Measurements from ENCODE around the gene PIP5K1B.
"Not testable (repeated sequence)": the region's sequence is repeated elsewhere in the genome, so short reads cannot be mapped to it uniquely, and the experiment has no call there.

PIP5K1B gene, protein sequence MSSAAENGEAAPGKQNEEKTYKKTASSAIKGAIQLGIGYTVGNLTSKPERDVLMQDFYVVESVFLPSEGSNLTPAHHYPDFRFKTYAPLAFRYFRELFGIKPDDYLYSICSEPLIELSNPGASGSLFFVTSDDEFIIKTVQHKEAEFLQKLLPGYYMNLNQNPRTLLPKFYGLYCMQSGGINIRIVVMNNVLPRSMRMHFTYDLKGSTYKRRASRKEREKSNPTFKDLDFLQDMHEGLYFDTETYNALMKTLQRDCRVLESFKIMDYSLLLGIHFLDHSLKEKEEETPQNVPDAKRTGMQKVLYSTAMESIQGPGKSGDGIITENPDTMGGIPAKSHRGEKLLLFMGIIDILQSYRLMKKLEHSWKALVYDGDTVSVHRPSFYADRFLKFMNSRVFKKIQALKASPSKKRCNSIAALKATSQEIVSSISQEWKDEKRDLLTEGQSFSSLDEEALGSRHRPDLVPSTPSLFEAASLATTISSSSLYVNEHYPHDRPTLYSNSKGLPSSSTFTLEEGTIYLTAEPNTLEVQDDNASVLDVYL

DNA sequence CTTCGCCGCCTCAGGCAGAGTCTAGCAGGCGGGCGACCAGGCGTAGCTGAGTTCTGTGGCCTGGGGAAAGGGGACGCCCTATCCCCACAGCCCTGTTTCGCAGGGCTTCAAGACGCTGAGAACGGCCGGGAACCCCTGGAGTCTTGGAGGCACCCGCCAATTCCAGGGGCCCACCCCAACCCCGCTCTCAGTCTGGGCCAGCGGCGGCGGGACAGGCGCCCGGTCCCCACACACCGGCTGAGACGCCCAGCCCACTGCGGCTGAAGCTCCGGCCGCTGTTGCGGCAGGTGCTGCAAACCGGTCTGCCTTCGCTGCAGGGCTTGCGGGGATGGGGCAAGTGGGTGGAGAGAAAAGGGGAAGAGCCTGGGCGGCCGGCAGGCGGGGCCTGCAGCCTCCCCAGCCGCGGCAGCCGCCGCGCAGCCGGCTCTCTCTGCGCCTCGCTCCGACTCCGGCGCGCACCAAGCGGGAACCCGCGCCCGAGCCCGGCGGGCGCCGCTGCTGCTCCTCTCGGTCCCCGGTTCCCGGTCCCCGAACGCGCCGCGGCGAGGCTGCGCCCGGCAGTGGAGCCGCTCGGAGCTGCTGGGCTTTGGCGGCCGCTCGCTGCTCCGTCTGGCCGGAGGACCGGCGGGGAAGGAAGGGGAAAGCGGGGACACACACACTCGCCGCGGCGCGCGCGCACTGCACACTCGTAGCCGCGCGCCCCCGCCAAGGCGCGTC, at the start of gene PIP5K1B:
Gene PIP5K1B, plus strand, starts transcription at position 427 of the 717 bp plus-strand sequence. CDS start 117,375 bp downstream, outside the sequence.
- peak; percentile 96 for DNase-seq

DNA sequence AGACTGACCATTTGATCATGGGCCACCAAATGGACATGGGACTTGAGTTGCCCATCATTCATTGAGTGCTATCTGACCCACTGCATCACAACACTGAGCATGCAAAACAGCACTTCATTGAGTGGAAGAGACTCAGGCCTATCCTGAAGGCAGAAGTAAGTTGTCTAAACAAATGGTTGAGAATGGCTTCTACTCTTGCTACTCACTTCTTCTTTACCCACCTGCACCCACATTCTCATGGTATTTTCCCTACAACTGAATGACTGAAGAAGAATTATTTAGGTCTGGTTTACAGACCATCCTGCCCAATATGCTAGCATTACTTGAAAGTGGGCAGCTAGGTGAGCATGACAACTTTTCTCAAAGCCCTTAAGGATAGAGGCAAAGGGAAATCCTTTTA, 41.0 kb upstream of the PIP5K1B start:
- no peak for DNase-seq

DNA sequence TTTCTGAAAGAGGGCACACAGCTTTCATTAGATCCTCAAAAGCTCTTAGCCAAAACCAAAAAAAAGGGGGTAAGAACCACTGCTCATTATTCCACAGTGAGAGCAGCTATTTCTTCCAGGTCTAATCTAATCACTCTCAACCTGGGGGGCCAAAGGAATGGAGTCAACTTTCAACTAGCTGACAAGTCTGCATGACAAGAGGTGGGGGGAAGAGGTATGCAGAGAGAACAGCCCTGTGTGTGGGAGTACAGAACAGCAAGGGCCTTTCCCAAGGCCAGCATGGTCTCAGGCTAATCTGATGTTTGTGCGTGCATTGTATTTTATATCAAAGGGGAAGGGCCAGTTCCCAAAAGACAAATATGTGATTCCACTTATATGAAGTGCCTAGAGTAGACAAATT, 36.9 kb upstream of the PIP5K1B start:
- no peak for DNase-seq

DNA sequence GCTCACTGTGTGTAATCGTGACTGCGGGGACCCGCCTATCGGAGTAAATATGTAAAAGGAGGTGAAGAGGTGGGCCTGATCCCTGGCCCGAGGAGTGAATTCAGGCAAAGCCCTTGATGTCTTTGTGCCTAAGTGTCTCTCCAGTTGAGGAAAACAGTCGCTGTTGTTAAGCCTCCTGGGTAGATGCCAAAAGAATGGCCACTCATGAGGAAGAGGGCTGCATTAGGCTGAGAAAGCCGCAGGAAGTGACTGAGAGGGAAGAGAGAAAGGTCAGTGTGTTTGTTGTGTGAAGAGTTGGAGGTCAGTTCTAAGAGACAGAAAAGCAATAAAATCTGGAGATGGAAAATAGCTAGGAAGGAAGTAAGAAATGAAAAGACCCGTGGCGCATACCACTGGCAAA, 35.8 kb upstream of the PIP5K1B start:
- no peak for DNase-seq

DNA sequence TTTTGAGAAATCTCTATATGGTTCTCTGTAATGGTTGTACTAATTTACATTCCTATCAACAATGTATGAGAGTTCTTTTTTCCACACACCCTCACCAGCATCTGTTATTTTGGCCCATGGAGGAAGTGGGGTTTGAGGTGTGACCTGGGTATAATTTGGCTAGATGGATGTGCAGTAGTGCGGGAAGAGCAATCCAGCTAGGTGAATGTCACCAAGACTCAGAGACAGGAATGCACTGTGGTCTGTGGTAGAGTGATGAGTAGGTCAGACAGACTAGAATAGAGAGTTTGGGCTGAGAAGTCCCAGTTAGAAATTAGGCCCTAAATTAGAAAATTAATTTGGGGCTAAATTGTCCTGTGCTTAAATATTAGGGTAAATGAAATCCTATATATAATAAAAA, 32.8 kb upstream of the PIP5K1B start:
- no peak for DNase-seq

DNA sequence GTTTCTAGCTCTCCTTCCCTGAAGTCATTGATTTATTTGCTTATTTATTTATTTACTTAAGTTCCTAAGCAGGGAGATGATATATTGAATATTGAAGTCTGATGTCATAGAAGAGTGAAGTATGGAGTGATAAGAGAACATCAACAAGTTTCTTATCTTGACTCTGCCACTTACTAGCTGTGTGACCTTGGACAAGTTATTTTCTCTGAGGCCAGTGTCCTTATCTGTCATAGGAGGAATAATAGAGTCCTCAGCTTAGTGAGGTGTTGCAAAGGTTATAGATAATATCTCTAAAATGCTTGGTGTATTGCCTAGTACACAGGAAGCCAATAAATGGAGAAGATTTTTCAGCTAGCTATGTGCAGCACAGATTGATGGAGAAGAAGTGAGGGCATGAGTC, 32.4 kb upstream of the PIP5K1B start:
- DNase-seq: no peak

DNA sequence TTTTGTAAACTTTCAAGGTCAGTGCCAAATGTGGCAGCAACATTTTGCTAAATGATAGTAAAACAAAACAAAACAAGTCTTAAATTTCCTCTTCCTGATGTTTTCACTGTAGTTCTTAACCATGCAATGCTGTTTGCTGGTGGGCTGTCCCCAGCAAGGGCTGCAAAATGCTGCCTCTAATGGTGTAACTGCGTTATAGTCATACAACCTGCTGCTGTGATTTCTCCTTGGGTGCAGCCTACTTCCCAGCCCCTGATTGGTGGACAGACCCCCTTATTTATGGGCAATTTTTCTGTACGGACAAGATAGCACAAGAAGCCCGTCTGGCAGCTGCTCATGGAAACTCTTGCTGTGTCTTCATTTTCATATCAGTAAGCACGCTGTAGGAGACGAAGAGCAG, 26.6 kb upstream of the PIP5K1B start:
- peak; percentile 64 for DNase-seq

DNA sequence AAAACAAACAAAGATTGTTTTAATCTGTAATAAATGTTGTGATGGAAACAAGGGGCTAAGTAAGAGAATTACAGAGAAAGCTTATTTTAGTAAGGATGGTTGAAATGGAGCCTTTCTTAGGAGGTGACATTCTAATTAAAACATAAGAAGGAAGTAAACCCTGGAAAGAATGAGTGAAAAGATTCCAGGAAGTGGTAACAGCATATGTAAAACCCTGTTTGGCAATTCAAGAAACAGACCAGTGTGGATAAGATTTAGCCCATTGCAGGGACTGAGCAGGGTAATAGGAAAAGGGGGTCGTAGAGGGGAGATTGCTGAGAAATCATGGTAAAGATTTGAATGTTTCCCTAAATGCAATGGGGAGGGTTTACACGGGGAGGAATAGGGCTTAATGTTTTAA, 21.6 kb upstream of the PIP5K1B start:
- DNase-seq: peak; percentile 36

DNA sequence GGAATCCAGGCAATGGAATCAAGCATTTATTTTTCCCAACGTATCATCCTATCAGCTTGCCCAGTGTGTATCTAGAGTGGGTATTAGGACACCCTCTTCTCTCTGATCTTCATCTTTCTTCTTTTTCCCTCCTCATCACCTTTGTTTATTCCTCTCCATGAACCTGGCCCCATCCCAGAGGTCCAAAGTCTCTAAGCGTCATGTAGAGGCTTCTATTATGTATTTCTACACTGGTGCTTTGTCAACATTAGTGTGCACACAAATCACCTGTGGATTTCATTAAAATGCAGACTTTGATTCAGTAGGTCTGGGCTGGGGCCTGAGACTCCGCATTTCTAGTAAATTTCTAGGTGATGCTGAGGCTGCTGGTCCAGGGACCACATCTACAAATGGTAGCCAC, 19.8 kb upstream of the PIP5K1B start:
- DNase-seq: no peak

DNA sequence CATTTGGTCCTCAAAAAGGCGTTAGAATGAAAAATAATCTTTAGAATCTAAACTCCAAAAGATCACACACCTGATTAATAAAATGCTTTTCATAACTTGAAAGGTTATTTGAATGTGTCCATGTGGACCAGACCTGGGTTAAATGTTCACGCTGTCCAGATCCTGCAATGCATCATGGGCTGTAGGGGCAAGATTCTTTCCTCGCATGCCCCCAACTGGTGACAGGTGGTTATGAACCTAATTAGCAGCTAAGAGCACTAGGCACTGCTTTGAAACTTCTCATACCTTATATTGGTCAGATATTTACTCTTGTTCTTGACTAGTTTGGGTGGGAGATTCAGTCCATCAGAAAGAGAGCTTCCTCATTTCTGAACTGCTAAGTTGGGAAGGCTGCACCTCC, 19.3 kb upstream of the PIP5K1B start:
- DNase-seq: peak; percentile 76

DNA sequence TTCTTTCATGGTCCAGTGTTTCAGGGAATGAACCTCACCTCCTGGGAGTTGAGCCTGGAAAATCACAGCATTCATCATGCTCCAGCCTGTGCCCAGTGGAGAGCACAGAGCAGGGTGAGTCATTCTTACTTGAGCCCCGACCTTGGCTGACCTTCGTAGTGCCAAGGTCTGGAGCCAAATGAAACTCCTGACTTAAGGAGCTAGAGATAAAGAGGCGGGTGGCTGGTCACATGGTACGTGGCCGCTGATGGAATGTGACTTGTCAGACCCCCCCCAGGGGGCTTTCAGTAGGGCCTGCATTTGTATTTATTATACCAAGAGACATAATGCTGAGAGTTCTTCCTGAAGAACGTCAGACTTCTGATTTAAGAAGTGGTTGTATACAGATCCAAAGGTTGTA, 15.0 kb upstream of the PIP5K1B start:
- no peak for DNase-seq

DNA sequence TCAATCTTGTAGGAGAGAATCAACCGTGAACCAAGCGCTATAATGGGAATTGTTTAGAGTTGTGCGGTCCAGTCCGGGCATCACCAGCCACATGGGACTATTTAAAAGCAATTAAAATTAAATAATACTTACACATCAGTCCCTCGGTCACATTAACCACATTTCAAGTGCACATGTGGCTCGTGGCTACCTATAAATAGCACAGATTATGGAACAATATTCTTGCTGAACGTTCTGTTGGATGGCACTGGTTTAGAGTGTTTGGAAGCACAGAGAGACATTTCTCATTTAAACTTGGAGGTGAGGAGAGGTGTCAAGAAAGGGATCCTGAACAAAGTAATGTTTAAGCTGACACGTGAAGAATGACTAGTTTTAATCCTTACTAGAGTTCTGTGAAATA, 12.5 kb upstream of the PIP5K1B start:
- no peak for DNase-seq

DNA sequence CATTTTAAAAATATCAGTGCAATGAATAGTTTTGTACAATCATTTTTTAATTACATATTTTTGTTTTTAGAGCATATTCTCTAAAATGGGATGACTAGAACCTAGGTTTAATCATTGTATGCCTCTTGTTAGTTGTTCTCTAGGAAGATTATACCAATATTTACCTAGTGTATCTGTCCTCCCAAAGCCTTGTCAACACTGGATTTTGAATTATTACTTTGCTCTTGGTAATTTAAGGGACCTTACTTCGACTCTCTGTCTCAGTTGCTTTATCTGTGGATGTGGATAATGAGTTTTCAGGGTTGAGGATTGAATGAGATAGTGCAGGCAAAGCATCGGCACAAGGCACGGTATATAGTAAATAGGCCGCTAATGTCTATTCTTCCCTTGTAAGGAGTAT, 10.9 kb upstream of the PIP5K1B start:
- DNase-seq: no peak

DNA sequence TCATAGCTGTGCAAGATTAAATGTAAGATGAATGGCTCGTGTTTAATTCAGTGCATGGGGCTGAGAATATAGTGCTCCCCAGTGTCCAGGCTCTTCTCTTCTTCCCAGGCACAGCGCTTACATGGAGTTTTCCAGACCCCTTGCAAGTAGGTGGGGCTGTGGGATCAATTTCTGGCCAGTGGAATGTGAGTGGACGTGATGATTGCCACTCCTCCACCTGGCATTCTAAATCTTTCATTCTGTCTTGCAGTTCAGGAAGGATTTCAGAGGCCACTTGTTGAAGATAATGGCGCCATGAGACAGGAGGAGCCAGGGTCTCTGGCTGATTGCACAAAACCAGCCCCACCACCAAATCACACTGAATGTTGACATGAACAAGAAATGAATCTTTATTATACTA, 7.2 kb upstream of the PIP5K1B start:
- DNase-seq: no peak

DNA sequence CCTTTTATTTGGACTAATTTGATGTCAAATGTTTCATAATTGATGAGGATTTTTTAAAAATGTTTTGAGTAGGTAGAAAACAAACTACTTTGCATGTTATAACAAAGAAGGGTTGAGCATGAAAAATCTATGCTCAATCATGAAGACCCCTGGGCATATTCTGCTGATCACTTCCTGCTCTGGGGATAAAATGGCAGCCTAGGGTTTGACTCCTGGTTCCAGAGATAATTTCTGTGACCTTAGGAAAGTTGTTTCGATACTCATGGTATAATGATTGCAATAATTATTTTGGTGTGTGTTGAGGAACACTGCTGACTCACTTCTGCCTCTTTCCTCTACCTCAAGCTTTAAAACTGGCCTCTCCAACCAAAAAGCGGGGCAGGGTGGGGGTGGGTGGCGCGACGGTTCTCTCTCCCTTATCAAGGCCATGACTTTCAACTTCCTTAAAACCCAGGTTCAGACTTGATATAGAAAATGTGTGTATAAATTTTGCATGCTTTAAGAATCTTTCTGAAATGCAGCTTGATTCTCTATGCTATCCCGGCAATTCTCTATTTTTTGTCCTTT, 6.0 kb upstream of the PIP5K1B start:
- DNase-seq: peak; percentile 92

DNA sequence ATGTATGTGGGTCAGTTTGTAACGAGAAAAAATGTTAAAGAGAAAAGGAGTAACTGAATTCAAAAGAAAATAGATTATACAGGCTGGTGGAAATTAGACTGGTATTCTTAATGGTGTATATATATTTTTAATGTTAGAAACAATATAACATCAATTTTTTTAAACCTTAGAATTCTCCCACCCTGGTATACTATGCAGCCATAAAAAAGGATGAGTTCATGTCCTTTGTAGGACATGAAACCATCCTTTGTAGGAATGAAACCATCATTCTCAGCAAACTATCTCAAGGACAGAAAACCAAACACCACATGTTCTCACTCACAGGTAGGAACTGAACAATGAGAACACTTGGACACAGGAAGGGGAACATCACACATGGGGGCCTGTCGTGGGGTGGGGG, 5.4 kb upstream of the PIP5K1B start:
- DNase-seq: not testable (repeated sequence)

DNA sequence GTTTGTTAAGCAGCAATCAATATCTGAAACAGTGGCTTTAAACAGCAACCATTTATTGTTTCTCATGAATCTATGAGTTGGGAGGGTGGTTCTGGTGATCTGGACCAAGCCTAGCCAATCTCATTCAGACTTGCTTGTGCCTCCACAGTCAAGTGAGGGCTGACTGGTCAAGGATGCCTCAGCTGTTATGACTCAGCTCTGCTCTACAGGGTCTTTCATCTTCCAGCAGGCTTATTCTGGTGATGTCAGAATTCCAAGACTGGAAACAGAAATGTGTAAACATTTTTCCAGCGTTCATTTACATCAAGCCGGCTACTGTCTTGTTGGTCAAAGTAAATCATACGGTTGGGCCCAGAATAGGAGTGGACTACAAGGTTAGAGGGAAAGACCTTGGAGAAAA, 2.5 kb upstream of the PIP5K1B start:
- no peak for DNase-seq

DNA sequence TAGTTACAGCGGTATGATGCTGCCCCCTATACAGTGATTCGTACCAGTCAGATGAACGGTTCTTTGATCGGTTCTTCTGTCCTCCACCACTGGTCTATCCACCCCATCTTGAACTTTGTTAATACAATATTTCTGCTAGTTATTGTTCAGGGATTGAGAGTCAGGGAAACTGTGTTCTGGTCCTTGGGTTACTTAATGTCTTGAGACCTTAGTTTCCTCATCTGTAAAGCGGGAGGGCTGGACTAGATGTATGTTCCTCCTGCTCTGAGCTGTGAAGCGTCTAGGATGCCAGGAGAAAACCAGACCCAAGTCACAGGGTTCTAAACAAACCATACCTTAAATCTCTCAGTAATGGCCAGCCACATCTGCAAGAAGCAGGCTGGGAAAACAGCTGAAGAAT, 1.4 kb upstream of the PIP5K1B start:
- no peak for DNase-seq

DNA sequence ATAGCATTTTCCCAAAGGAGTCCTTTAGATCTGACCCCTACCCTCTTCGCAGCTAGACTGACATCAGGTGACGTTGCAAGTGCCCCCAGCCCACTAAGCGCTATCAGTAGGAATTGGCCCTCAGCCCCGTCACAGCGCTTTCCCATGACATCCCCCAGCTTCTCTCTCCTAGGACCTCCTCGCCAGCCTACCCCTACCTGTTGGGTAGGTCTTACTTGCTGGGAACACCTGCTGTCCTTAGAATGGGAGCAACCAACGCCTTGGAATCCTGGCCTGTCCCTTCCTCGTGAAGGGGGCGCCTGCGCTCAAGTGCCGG, 584 bp upstream of the PIP5K1B start:
- no peak for DNase-seq

DNA sequence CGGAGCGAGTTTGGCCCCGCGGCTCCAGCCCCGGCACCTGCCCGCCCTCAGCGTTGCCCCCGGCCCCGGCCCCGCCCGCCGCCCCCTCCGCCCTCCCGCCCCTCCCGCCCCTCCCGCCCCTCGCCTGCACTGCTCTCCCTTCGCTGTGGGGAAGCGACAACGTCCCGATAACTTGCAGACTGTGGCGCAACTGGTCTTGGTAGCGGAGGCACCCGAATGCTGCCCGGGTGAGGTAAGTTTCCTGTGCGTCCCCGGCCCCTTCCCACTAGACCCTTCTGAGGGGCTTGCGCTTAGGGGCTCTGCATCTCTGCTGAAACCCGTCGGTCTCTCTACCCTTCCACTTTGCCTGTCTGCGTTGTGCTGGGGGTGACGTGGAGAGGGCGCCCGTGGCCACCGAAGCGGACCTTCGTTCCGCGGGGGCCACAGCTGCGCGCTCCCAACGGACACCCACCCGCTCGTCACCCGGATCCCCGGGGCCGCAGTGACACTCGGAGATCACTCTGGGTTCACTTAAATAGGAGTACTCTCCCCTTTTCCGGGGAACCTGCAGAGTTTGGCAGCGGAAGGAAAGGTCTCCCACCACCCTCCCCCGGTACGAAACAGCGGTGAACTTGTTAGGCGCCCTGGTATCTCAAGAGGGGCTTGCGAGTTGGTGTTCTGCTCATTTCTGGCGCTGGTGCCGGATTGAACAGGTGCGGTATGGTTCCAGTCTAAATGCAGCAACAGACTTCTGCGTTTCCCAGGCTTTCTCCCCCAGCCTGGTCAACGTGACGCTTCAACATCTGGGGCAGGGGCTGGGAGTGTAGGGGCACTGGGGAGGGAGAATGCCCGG, 707 bp downstream of the PIP5K1B start:
- DNase-seq: peak; percentile 89

DNA sequence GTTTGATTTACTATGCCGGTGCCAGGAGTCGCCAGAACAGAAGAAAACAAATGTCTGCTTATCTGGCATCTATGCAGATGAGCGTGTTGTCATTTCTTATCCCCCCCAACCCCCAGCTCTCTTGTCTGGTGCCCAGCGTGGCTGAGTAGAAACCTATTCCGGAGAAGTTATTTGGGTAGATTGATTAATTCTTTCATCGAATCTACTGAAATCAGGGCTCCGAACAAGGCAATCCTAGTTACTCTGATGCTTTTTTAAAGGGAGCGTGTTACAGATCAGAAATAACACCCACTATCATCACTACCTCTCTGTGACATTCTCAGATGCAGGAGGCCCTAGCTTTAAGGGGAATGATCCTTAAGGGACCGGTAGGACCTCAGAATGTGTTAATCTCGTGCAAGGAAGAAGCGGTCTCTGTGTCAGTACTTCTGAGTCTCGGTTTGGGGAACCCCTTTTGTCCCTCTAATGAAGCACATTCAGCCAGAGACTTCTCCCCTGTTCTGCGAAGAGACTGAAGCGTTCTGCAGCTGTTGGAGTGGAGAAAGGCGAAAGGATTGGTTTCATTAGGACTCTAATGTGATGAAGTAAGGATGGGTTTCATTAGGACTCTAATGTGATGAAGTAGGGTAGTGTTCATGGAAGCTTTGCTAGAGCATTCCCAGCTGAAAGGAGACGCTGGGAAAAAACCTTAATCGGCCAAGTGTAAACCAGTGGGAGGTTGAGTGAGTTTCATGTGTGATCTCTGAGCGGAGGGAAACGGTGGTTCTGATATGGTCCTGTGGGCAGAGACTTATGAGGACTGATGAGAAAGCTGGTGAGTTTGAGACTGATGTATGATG, 1.5 kb downstream of the PIP5K1B start:
- DNase-seq: peak; percentile 75
